H1 (cell line): ENCODE measurements around the gene PRRT4. TPM values are rescaled to one million over a fixed set of nuclear protein-coding genes. Genes with fewer than 3 reads are reported as not detected.

Experiments used
- BACH1 ChIP-seq: IDR thresholded peaks from 2 replicates; pipeline ENCODE4 v1.6.1; 2012; ENCODE audit warnings: low read length, improper control_type of control experiment
- CBX5 ChIP-seq: fragments of 300-800, 300-1000 bp; sonication (generic); IDR thresholded peaks from 2 replicates; pipeline ENCODE4 v1.7.1; 2016; ENCODE audit warnings: antibody characterized with exemption, low read length, low read depth
- CREB1 ChIP-seq: IDR thresholded peaks from 2 replicates; pipeline ENCODE4 v1.6.1; 2012; ENCODE audit warnings: inconsistent platforms
- CTCF ChIP-seq, 3 experiments: IDR thresholded peaks; 1 replicate in 2 of 3; 2 replicates in 1 of 3; pipeline versions ENCODE4 v1.5.1 to v1.6.1; 2011; ENCODE audit warnings: low read length in 3 of 3, mild to moderate bottlenecking in 3 of 3, inconsistent platforms in 2 of 3, low read depth in 1 of 3, moderate library complexity in 1 of 3; ENCODE audit not compliant: insufficient read depth in 1 of 3; ENCODE audit errors: control extremely low read depth in 1 of 3
- E2F6 ChIP-seq: IDR thresholded peaks from 2 replicates; pipeline ENCODE4 v1.6.1; 2012; ENCODE audit warnings: inconsistent platforms
- GABPA ChIP-seq: IDR thresholded peaks from 2 replicates; pipeline ENCODE4 v1.6.1; 2011; ENCODE audit warnings: mild to moderate bottlenecking, low read length, moderate library complexity, borderline replicate concordance; ENCODE audit not compliant: insufficient read depth
- KDM1A ChIP-seq: fragments of 200-600, 300-600 bp; sonication (generic); IDR thresholded peaks from 2 replicates; pipeline ENCODE4 v1.7.1; 2016; ENCODE audit warnings: mild to moderate bottlenecking, low read length, borderline replicate concordance
- KDM4A ChIP-seq: IDR thresholded peaks from one replicate; pipeline ENCODE4 v1.7.1; 2012; ENCODE audit warnings: low read depth, mild to moderate bottlenecking, moderate library complexity, low read length, inconsistent platforms; ENCODE audit not compliant: severe bottlenecking
- KDM5A ChIP-seq: fragments of 200-600 bp; IDR thresholded peaks from 2 replicates; pipeline ENCODE4 v1.7.1; 2012; ENCODE audit warnings: mild to moderate bottlenecking, low read length, inconsistent platforms, mixed read lengths
- MAX ChIP-seq: IDR thresholded peaks from 2 replicates; pipeline ENCODE4 v1.6.1; 2012; ENCODE audit warnings: inconsistent platforms
- RBBP5 ChIP-seq: IDR thresholded peaks from 2 replicates; pipeline ENCODE4 v1.7.1; 2012; ENCODE audit warnings: low read depth, mild to moderate bottlenecking, inconsistent platforms, low read length, moderate library complexity, borderline replicate concordance
- RFX5 ChIP-seq: IDR thresholded peaks from 2 replicates; pipeline ENCODE4 v1.6.1; 2011; ENCODE audit warnings: low read depth, low read length, improper control_type of control experiment, borderline replicate concordance
- SP2 ChIP-seq: IDR thresholded peaks from 2 replicates; pipeline ENCODE4 v1.6.1; 2012; ENCODE audit warnings: mild to moderate bottlenecking, low read length, inconsistent platforms
- SUZ12 ChIP-seq: fragments of 200-600 bp; sonication (generic); IDR thresholded peaks from 2 replicates; pipeline ENCODE4 v1.6.1; 2012; ENCODE audit warnings: mild to moderate bottlenecking, inconsistent platforms, low read length, moderate library complexity, mixed read lengths
- TCF12 ChIP-seq: IDR thresholded peaks from 2 replicates; pipeline ENCODE4 v1.6.1; 2011; ENCODE audit warnings: low read depth, mild to moderate bottlenecking, low read length
- TEAD4 ChIP-seq: IDR thresholded peaks from 2 replicates; pipeline ENCODE4 v1.6.1; 2012; ENCODE audit warnings: low read depth, low read length, inconsistent platforms, mixed read lengths
- YY1 ChIP-seq: IDR thresholded peaks from 2 replicates; pipeline ENCODE4 v1.6.1; 2011; ENCODE audit warnings: low read depth, mild to moderate bottlenecking, low read length
- ZNF274 ChIP-seq: IDR thresholded peaks from 2 replicates; pipeline ENCODE4 v1.7.0; 2012; ENCODE audit warnings: low read length, borderline replicate concordance; ENCODE audit errors: extremely low read depth
- polyA plus RNA-seq, 7 experiments: library from polyadenylated mRNA; depleted of rRNA in 3 of 7; stranded (reverse) in 5 of 7; unstranded in 2 of 7; fragments of >200 nt in 5 of 7; fragments of 200-250 nt in 2 of 7; gene quantifications; 1 replicate in 5 of 7; 2 replicates in 1 of 7; 4 replicates in 1 of 7; pipeline versions ENCODE4 v1.2.1 to v1.2.3, GENCODE V29; 2011 to 2013; ENCODE audit warnings: missing spikeins in 2 of 7, mixed read lengths in 2 of 7
- total RNA-seq: library from RNA; stranded (reverse); fragmentation: NEBNext Ultra II Directional; extraction: Animal tissue kit (Norgen Biotek cat#: 25700); gene quantifications from 2 replicates; pipeline ENCODE4 v1.2.1, GENCODE V29; 2021

The PRRT4 gene
- total and polyA plus RNA-seq, 2 of the 8 experiments (the other 6 are each of a cell fraction or from before 2014, with no cell fraction given), result 0.34 to 1.0 TPM

- TF ChIP-seq KDM1A, result no peak
- peak; percentile 13; the same call in 1 of the 2 replicates for TF ChIP-seq CREB1
- peak; percentile 43; the same call in 1 of the 2 replicates for TF ChIP-seq GABPA
- TF ChIP-seq E2F6, result peak; percentile 95
- TF ChIP-seq SUZ12, result peak; percentile 80
- TF ChIP-seq BACH1, result no peak
- TF ChIP-seq YY1, result no peak
- no peak for TF ChIP-seq SP2
- no peak for TF ChIP-seq RFX5
- TF ChIP-seq CTCF (IDR thresholded peaks at IDR 0.05; ENCODE audit: control extremely low read depth in 1 of 3, insufficient read depth in 1 of 3, low read depth in 1 of 3, low read length in 3 of 3), result no peak
- no peak for TF ChIP-seq RBBP5
- TF ChIP-seq CBX5, result no peak
- no peak for TF ChIP-seq TEAD4
- no peak for TF ChIP-seq ZNF274
- TF ChIP-seq KDM4A, result peak; percentile 80
- TF ChIP-seq TCF12, result no peak
- no peak for TF ChIP-seq KDM5A
- peak; percentile 92 for TF ChIP-seq MAX
Observed at GRCh38 chr7:128351296-128352152, 10.0 kb downstream of the PRRT4 start (continued).
